ENCODE results near the gene DDX56.

Gene DDX56

GRCh38 chr7:44595934-44596635 lies 22.4 kb upstream of the DDX56 start:
- DNase-seq (ENCODE audit: low read depth): no peak

GRCh38 chr7:44590910-44591309 lies 17.2 kb upstream of the DDX56 start:
- no peak for DNase-seq (ENCODE audit: low read depth)

- DNase-seq (ENCODE audit: low read depth): peak; percentile 50
Observed at GRCh38 chr7:44587843-44588711, 14.4 kb upstream of the DDX56 start.

- no peak for DNase-seq (ENCODE audit: low read depth)
Observed at GRCh38 chr7:44583146-44583865, 9.6 kb upstream of the DDX56 start.

- peak; percentile 98 for DNase-seq (ENCODE audit: low read depth)
Observed at GRCh38 chr7:44581879-44582603, 8.3 kb upstream of the DDX56 start, which contains the start of gene TMED4. TSS of gene TMED4 (minus strand) at chr7:44582231. CDS start at chr7:44582206, 25 bp downstream.

GRCh38 chr7:44580945-44581878 lies 7.5 kb upstream of the DDX56 start:
- no peak for DNase-seq (ENCODE audit: low read depth)

- no peak for DNase-seq (ENCODE audit: low read depth)
Observed at GRCh38 chr7:44576228-44576627, 2.5 kb upstream of the DDX56 start.

GRCh38 chr7:44575054-44575453 lies 1.3 kb upstream of the DDX56 start:
- no peak for DNase-seq (ENCODE audit: low read depth)

- DNase-seq (ENCODE audit: low read depth): no peak
Observed at GRCh38 chr7:44574287-44574872, 672 bp upstream of the DDX56 start.

- no peak for DNase-seq (ENCODE audit: low read depth)
Observed at GRCh38 chr7:44572771-44573170, 937 bp downstream of the DDX56 start.

GRCh38 chr7:44569959-44570358 lies 3.7 kb downstream of the DDX56 start:
- DNase-seq (ENCODE audit: low read depth): no peak

GRCh38 chr7:44568771-44569560 lies 4.7 kb downstream of the DDX56 start:
- DNase-seq (ENCODE audit: low read depth): no peak

GRCh38 chr7:44567884-44568283 lies 5.8 kb downstream of the DDX56 start:
- DNase-seq (ENCODE audit: low read depth): no peak

- DNase-seq (ENCODE audit: low read depth): no peak
Observed at GRCh38 chr7:44566680-44567079, 7.0 kb downstream of the DDX56 start.

- no peak for DNase-seq (ENCODE audit: low read depth)
Observed at GRCh38 chr7:44565795-44566559, 7.7 kb downstream of the DDX56 start.

- DNase-seq (ENCODE audit: low read depth): peak; percentile 38
Observed at GRCh38 chr7:44565097-44565794, 8.5 kb downstream of the DDX56 start.

- DNase-seq (ENCODE audit: low read depth): no peak
Observed at GRCh38 chr7:44564606-44565005, 9.1 kb downstream of the DDX56 start.

GRCh38 chr7:44563171-44563679 lies 10.5 kb downstream of the DDX56 start:
- DNase-seq (ENCODE audit: low read depth): no peak
